Stimulated activated CD4-positive, alpha-beta T cell treated with anti-CD3 and anti-CD28 coated beads, Interleukin-2, amount 100 ng/mL, for 48 hours (primary cell): ENCODE measurements around the gene LRRC28.
A peak's percentile ranks its signal among the peaks of the same experiment; 100 is the strongest.

ENCODE experiments used
- DNase-seq, 2 donors: peaks; one replicate each; pipeline ENCODE4 v3.0.0-alpha.2; 2020

The LRRC28 gene

DNA sequence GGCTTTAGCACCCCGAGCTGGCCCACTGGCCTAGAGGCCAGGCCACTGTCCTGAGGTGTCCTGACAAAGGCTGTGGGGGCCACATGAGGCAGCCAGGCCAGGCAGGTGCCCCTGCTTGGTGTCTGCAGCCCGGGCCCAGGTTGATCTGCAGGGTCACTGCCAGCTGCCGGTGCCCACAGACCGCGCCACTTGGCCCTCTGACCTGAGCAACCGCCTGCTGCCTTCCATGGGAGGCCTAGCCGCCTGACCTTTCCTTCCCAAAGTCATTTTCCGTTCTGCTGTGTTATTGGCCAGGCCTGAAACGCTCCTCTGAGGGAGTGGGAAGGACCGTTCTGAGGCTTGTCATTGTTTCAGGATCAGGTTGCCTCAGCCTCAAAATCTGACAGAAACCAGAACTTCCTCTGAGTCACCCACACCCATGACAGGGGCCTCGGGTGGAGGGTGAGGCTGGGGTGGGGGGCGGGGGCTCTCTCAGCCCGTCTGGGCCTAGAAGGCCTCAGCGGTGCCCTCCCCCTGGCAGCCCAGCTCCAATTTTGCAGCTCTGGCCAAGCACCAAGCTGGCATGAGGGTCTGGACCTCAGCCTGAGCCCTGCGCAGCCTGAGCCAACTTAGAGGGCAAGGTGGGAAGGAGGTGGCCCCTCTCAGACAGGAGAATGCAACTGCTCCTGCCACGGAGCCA, 173.8 kb downstream of the LRRC28 start:
- peak; percentile 39 to 49 for DNase-seq

DNA sequence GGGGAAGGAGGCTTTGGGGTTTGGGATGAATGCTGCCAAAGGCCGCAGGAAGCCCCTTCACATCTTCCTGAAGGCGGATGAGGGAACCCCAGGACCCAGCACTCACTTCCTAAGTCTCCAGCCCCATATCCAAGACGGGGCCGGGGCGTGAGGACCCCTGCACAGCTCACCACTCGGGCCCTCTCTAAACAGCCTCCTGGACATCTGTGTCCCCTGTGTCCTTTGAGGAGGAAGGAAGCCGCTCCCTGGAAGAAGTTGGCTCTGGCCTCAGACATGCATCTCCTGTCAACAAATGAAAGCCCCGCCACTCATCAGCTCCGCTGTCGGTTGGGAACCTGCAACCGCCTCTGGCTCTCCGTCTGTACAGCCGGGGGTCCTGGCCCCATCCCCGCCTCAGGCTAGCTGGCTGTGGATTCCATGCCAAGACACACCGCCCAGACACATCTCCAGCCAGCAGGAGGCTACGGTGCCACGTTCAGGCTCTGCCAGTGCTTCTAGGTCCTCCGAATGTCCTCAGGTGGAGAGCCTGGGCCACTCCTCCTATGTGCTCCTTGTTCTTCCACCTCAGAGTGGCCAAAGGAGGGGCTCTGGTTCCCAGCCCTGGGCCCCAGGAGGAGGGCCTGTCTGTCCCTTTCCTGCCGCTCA, 174.5 kb downstream of the LRRC28 start:
- no peak for DNase-seq

DNA sequence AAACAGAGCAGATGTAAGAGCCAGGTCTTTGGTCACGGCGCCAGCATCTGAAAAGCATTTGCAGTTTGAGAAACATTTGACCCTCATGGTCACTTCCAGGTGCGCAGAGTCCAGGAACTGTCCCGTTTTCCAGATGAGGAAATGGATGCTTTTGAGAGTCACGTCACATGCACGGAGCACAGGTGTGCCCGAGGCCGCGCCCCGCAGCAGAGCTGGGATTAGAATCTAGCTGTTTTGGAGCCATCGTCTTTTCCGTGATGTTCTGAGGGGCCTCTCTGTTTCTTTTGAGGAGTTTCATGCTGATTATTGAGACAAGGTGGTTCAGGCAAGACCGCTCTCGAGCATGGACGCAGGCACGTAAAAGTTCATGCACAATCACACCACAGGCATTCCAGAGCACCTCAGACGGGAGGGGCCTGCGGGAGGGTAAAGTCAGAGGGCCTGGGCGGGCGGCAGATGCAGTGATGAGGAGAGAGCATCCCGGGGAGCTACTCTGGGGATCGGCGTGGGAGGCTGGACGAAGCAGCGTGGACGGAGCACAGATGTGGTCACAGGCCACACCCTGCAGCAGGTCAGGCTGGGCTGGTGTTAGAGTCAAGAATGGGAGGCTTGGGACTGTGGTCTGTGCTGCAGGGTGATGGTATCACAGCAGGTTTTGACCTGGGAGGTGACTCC, 175.3 kb downstream of the LRRC28 start:
- no peak for DNase-seq

DNA sequence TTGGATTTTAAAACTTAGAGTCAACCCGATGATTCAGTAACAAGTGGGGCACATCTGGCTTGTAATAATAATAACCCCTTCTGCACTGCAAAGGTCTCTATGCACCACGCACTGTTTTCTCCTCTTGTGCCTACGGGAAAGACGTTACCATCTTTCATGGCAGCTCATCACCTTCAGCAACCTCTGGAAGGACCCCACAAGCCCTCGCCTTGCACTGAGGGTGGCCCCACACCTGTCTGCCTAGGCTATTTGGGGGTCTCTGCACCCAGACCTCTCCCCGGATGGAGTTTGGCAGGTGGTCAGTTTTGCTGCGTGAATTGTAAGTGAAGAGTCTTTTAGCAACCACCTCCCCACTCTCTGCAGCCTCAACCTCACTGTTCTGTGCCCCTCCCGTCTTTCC, 175.9 kb downstream of the LRRC28 start:
- DNase-seq, result no peak

DNA sequence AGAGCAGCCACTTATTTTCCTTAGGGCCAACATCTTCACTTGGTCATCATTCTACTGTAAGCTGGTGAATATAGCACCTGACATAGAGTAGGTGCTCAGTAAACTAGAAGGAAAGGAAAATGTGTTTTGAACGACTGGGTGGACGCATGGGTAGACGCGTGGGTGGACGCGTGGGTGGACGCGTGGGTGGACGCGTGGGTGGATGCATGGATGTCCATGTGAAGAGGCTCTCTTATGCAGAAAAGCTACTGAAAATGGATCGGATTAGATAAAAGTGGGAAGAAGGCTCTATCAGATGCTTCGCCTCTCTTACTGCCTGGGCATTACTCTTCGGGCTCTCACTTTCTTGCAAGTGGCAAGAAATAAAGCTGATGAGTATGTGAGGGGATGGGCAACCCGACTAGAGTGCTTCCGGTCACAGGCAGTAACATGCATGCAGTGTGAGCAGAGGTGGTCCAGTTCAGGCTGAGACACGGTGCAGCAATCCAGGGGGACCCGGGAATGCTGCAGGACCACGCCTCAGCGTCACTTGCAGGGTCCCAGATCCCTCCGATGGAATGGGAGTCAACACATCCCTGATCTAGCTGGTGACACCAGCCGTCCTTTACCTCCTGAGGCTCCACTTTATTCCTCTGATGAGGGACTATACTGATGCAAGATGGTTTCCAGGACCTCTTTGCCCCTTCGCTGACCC, 176.5 kb downstream of the LRRC28 start:
- DNase-seq, result no peak

DNA sequence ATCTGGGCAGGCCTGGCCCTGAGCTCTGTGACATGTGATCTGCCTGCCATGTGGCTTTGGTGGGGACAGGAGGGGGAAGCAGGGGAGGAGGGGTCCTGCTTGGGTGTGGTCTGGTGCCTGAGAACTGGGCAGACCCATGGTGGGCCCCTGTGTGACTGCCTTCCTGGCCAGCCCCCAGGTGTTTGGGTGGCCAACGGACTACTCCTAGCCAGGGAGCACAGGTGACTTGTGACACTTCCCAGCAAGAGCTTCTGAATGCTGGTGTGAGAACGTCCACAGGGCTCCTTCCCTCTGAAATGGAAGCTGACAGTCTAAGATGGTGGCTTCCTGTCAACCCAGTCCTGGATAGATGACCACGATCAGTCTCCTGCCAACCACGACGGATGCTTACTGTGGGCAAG, 178.4 kb downstream of the LRRC28 start:
- DNase-seq, result no peak

DNA sequence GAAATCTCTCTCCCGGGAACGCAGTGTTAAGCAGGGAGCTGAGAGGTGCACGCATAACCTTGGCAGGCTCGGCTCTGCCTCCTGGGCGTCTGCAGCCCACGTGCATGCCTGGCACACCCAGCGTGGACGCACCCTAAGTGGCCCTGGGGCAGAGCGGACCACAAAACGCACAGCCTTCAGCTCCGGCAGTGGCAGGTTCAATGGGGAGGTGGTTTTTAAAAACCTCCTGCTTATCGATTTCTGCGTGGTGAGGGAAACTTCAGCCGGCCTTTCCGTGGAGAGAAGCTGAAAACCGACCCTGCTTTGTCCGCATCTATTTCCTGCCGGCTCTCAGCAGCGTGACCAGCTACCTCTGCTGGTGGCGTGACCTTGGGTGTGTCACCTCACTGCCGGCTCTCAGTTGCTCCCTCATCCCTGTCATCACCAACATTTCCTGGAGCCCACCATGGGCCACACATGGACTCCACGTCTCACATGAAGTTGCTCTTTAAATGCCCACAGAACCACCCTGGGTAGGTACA, 179.7 kb downstream of the LRRC28 start:
- DNase-seq, result no peak

DNA sequence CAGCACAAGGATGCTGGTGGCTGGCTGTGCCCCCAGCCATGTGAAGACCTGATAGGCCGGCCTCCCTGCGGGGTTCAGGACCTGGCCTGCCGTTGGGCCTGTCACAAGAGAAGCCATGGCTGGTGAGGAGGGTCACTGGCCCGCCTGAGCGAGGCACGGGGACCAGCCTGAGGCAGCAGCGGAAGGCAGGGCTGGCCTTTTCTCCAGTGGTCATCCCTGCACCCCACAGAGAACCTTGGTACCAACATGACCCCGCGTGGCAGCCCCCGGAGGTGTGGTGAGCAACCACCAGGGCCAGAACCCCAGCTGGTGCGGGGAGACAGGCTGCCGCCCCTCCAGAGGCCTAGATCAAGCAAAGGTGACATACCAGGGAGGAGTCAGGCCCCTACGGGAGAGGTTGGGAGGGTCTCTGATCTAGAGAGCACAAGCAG, 180.4 kb downstream of the LRRC28 start:
- no peak for DNase-seq

DNA sequence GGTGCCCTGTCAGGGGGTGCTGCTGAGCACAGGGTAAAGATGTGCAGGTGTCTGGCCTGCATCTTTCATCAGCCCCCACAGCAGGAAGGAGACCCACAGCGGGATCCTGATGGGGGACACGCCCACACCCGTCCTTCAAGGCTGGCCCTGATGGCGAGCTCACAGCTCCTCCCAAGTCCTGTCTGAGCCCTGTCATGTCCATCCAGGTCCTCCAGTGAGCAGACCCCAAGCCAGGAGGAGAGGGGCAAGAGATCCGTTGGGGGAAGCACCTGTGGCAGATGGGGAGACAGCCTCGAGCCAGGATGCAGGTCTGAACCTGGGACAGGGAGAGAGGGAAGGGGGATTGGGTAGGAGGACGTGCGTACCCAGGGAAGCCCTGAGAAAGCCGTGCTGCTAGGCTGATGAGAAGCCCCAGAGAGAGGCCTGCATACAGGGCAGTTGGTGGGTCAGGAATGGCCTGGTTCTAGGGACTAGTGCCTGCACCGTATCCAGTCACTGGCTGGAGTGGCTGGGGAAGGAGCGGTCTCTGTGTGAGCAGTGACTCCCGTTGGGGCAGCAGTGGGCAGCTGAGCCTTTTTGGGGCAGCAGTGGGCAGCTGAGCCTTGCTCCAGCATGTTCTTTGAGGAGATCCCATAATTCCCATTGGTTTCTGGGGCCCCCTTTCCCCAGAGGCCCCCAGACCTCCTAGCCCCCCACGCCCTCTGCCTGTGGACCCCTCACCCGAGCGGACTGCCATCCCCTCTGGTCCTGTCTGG, 181.2 kb downstream of the LRRC28 start:
- DNase-seq, result no peak

DNA sequence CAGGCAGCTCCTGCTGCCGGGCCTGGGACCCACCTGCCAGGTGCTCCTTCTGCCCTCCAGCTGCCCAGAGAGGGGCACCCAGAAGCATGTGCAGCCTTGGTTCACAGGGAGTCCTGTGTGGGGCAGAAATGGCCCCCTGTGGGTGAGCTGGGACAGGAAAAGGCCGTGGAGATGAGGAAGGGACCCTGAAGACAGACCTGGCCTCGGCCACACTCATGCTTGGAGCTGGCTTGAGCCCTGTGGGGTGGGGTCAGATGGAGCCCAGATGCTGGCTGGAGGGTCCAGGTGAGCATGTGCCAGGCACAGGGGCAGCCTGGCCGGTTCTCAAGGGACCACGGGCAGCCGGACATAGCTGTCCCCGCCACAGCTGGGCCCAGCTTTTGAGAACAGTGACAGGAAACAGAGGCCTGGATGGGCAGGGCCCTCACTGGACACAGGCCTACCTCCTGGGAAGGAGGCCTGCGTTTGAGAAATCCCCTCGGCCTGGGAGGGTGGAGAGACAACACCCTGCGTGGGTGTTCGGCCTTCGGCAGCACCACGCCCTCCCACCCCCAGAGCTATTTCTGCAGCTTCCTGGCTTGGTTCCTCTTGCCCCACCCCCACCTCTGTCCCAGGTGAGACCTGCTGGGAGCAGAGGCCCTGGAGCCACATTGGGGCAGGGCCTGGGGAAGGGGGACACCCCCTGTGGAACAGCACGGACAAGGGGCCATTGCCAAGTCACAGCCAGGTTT, 181.9 kb downstream of the LRRC28 start:
- no peak for DNase-seq

DNA sequence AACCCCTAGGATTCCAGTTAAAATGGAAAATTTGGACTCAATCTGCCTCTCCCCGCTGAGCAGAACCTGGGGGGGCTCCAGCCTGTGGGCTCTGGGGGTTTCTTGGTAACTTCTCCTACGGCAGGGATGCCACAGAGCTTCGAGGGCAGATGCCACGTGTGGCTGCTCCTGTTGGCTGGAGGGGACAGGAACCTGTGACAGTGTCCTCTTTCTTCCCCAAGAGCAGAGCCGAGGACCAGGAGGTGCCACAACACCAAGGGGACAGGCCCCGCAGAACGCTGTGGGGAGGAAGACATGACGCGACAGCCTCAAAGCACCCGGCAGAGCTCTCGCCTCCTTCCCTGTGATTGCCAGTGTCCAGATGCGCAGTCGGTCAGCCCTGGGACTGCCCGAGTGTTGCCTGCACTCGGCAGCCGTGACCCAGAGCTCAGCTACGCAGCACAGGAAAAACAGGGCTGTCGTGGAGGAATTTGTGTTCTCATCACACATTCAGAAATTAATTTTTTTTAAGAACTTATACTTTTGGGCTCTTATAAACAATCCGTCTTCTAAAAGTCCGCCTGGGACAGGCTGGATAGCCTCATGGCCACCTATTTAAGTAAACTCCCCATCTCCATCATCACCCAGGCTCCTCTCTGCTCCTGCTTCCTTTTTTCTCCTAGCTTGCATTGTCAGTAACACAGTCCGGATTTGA, 182.6 kb downstream of the LRRC28 start:
- DNase-seq, result no peak

DNA sequence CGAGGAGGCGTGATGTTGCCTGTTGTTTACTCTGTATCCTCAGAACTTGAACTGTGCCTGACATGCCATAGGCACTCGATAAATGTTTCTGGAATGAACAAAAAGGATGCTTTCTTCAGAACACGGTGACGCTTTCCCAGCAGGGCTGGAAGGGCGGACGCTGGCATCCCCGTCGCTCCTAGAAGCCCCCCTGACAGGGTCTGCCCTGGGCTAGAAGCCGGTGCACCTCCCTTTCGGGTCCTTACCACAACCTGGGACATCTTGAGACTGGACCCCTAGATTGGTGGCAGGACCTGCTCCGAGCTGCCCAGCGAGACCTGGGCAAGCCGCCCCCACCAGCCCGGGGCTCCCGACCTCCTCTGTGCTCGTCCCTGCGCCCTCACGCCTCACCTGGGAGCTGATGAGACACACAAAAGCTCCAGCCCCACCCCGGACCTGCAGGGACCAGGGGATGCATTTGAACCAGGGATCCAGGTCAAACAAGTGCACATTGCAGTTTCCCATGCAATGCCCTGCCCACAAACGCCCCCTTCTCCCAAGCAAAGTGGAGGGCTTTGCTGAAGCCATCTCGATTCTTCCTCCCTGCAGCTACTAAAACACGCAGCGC, 183.3 kb downstream of the LRRC28 start:
- no peak for DNase-seq

DNA sequence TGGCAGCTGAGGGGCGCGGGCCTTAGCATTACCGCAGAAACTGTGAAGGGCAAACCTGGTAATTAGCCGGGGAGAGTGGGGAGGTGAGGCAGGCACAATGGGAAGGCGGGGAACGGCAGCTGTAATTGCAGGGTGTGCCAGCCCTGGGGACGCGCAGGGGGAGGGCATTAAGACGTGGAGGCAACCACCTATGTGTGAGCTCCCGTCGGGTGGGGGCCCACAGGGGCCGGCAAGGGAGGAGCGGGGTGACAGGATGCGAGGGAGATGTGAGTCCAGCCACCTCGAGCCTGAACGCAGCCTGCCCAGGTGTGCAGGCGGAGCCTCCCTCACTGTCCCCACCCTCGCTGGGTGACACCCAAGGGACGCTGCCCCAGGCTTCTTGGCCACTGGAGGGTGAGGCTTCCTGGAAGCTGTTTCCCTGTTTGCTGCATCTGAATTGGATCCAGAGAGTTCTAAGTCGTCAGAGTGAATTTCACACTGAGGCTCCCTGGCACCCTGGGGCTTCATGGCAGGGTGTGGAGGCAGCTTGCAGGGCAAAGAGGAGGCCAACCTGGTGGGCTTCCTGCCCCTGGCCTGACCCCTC, 183.9 kb downstream of the LRRC28 start:
- no peak for DNase-seq

DNA sequence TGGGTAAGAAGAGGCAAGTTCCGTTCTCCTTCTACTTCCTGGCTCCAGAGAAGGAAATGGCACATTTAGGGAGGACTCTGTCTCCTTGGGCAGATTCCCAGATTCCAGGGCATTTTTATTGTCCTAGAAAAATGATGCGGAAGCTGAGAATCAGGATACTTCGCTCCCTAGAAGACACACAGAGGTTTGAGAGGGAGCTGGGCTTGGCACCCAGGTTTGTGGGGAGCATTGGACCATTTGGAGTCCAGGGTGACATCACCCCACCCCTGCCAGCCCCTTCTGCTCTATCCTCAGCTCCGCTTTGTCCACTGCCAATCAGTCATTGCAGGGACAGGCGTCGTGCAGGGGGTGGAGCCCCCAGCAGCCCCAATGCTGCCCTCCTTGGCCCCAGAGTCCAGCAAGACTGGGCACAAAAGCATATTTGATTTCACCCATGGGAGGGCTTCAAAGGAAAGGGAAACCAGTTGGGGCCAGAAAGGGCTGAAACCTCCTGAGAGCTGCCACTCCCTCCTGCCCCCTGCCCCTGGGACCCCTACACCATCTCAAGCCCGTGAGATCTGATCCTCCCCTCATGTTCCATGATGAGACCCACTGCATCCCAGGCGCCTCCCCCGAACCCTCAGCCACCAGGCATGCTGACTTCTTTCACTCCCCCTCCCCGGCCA, 184.7 kb downstream of the LRRC28 start:
- no peak for DNase-seq

DNA sequence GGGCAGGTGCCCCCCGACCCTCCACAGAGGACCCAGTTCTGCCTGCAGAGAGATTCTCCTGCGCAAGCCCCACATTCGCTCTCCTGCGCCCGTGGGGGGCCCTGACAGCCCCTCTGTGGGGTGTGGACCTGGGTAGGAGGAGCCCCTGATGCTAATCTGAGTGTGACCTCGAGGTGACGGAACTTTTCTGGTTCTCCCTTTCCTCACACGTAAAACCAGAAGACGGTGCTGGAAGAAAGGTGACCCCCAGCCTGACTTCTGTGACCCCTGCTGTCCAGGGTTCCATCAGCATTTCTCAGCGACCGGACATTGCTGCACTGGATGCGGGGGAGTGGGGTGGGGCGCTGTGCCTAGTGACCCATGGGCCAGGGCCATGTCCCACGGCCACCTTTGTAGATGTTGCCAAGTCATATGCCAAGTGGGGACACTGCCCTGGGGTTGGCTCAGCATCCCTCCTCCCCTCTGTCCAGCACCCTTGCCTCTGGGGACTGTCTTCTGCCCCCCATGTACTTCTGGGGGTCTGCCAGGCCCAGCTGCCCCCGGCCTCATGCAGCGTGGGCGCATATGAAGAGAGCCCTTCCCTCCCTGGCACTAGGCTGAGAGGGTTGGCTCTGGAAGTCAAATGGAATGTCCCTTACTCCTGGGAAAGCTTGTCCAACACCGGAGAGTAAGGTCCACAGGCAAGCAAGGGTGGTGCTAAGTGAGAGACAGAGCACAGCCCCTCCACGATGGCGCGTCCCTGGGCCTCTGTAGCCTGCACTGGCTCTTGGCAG, 185.4 kb downstream of the LRRC28 start:
- no peak for DNase-seq

DNA sequence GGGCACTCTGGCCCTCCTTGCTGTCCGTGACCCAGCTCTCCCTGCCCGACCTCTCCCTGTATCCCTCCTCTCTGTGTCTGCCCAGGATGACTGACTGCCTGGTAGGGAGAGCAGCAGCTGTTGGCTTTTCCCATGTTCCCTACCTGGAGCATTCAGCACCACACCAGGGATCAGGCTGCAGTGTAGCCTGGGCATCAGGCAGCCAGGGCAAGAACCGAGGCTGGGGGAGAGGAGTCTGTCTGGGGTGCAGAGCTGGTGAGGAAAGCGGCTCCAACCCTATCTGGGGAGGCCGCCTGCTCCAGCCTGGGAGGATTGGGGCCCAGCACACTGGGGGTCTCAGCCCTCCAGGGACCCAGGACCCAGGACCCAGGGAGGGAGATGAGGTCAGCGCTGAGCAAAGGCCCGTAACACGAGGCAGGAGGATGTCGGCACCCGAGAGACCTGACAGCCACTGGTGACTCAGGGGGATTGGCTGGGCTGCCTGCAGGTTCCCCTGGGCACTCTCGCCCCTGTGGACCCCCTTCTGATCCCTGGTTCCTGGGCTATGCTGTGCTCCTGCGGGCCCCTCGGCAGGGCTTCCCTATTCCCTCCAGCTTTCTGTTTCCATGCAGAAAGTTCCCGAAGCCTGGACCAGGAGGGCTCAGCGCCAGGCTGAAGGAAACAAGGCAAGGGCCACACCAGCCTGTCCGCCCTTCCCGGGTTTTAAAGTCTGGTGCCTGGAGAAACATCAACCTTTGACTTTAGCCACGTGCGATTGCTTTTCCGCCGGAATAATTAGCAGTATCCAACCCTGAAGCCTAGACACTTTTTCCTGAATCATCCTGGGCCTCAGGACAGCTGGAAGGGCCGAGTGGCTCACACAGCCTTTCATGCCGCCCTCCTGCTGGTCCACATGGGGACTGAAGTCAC, 186.3 kb downstream of the LRRC28 start:
- DNase-seq, result no peak

DNA sequence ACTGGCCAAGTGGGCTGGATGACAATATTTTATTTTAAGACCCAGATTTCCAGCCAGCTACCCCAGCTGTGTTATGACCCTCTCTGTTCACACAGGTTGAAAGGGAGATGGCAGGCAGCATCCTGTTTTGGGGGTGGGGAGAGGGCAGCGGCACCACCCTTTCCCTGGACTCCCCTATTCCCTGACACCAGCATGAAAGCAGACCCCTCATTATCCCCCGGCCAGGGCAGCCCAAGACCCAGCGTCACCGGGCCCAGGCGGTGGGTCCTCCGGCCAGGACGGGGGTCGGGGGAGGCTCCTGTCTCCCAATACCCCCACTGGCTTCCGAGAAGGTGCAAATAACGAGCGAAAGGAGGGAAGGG, 186.9 kb downstream of the LRRC28 start:
- no peak for DNase-seq
